GM23338 (cell line): ENCODE measurements around the gene PITPNC1. TPM values are rescaled to one million over a fixed set of nuclear protein-coding genes. Genes with fewer than 3 reads are reported as not detected.
"Not testable (repeated sequence)": the region's sequence is repeated elsewhere in the genome, so short reads cannot be mapped to it uniquely, and the experiment has no call there.

ENCODE experiments used
- ATAC-seq: fragments of 200-7000 bp; cut with Tn5 transposase; 3 replicates; pipeline ENCODE4 v1.9.1; 2020
- DNase-seq: peaks from one replicate; pipeline ENCODE4 v3.0.0-alpha.2; 2015; ENCODE audit warnings: low spot score
- H2AFZ ChIP-seq: fragments of 200-600 bp; sonication (generic); 2 replicates; pipeline ENCODE4 v1.8.0; 2016; ENCODE audit warnings: antibody characterized with exemption, mild to moderate bottlenecking, moderate library complexity
- H3F3A ChIP-seq: fragments of 200-600 bp; sonication (generic); replicated peaks from 2 replicates; pipeline ENCODE4 v1.8.0; 2017; ENCODE audit warnings: antibody characterized with exemption, mixed run types, low read depth
- H3K27ac ChIP-seq: fragments of 200-600 bp; sonication (generic); 2 replicates; pipeline ENCODE4 v1.6.1; 2016; ENCODE audit warnings: low read depth
- H3K27me3 ChIP-seq: fragments of 200-600 bp; sonication (generic); 2 replicates; pipeline ENCODE4 v1.8.0; 2016; ENCODE audit warnings: mild to moderate bottlenecking, mixed run types, moderate library complexity; ENCODE audit not compliant: insufficient read depth
- H3K36me3 ChIP-seq: fragments of 200-600 bp; sonication (generic); 2 replicates; pipeline ENCODE4 v1.8.0; 2016; ENCODE audit warnings: mild to moderate bottlenecking; ENCODE audit not compliant: insufficient read depth
- H3K4me1 ChIP-seq: fragments of 200-600 bp; sonication (generic); 2 replicates; pipeline ENCODE4 v1.8.0; 2016; ENCODE audit warnings: mild to moderate bottlenecking, moderate library complexity; ENCODE audit not compliant: insufficient read depth
- H3K4me2 ChIP-seq: fragments of 200-600 bp; sonication (generic); 2 replicates; pipeline ENCODE4 v1.7.1; 2017; ENCODE audit warnings: mixed run types
- H3K4me3 ChIP-seq: fragments of 200-600 bp; sonication (generic); 2 replicates; pipeline ENCODE4 v1.6.1; 2016; ENCODE audit warnings: mixed run types
- H3K79me2 ChIP-seq: fragments of 200-600 bp; sonication (generic); replicated peaks from 2 replicates; pipeline ENCODE4 v1.8.0; 2017; ENCODE audit warnings: mild to moderate bottlenecking; ENCODE audit not compliant: insufficient read depth
- H3K9me2 ChIP-seq: fragments of 200-600 bp; sonication (generic); 2 replicates; pipeline ENCODE4 v1.8.0; 2017; ENCODE audit not compliant: insufficient read depth
- H4K20me1 ChIP-seq: fragments of 200-600 bp; sonication (generic); replicated peaks from 2 replicates; pipeline ENCODE4 v1.8.0; 2017; ENCODE audit warnings: mild to moderate bottlenecking; ENCODE audit not compliant: insufficient read depth
- H3K27ac Mint-ChIP-seq: 2 replicates; pipeline ENCODE4 v1.8.0; 2020; ENCODE audit warnings: inconsistent platforms, mild to moderate bottlenecking, moderate library complexity, mixed read lengths
- H3K27me3 Mint-ChIP-seq: 3 replicates; pipeline ENCODE4 v1.8.0; 2022; ENCODE audit warnings: low read depth, mild to moderate bottlenecking, moderate library complexity, mixed read lengths, inconsistent platforms; ENCODE audit not compliant: insufficient read depth, poor library complexity
- H3K36me3 Mint-ChIP-seq: 3 replicates; pipeline ENCODE4 v1.8.0; 2021; ENCODE audit warnings: low read depth, mild to moderate bottlenecking, inconsistent platforms, moderate library complexity, mixed read lengths
- H3K4me1 Mint-ChIP-seq: 3 replicates; pipeline ENCODE4 v1.8.0; 2020; ENCODE audit warnings: mild to moderate bottlenecking, inconsistent platforms, mixed read lengths
- H3K4me3 Mint-ChIP-seq: 3 replicates; pipeline ENCODE4 v1.8.0; 2021; ENCODE audit warnings: moderate library complexity, mild to moderate bottlenecking, inconsistent platforms, mixed read lengths
- H3K9me3 Mint-ChIP-seq: 3 replicates; pipeline ENCODE4 v1.8.0; 2020; ENCODE audit warnings: moderate library complexity, mild to moderate bottlenecking, inconsistent platforms, mixed read lengths
- CREB1 ChIP-seq: fragments of 250-450 bp; sonication (Bioruptor Pico); IDR thresholded peaks from 2 replicates; pipeline ENCODE4 v1.5.0; 2020; ENCODE audit warnings: low read depth, mild to moderate bottlenecking, moderate library complexity
- EZH2 ChIP-seq: fragments of 200-600 bp; sonication (generic); IDR thresholded peaks from one replicate; pipeline ENCODE4 v1.8.0; 2017; ENCODE audit warnings: antibody characterized with exemption, mild to moderate bottlenecking, low read depth; ENCODE audit not compliant: unreplicated experiment
- EZH2phosphoT487 ChIP-seq: fragments of 200-600 bp; sonication (generic); IDR thresholded peaks from one replicate; pipeline ENCODE4 v1.8.1; 2018; ENCODE audit warnings: antibody characterized with exemption; ENCODE audit not compliant: unreplicated experiment
- JUNB ChIP-seq: IDR thresholded peaks from one replicate; pipeline ENCODE4 v1.6.1; 2016; ENCODE audit warnings: antibody characterized with exemption; ENCODE audit not compliant: unreplicated experiment
- STAT1 ChIP-seq: IDR thresholded peaks from one replicate; pipeline ENCODE4 v1.6.1; 2016; ENCODE audit warnings: antibody characterized with exemption; ENCODE audit not compliant: unreplicated experiment
- ZNF114 ChIP-seq: fragments of 250-450 bp; sonication (Bioruptor Pico); IDR thresholded peaks from 2 replicates; pipeline ENCODE4 v1.5.0; 2020; ENCODE audit warnings: mild to moderate bottlenecking, moderate library complexity
- ZNF331 ChIP-seq: fragments of 250-450 bp; sonication (Bioruptor Pico); IDR thresholded peaks from 2 replicates; pipeline ENCODE4 v1.5.0; 2020; ENCODE audit warnings: low read depth, mild to moderate bottlenecking, moderate library complexity
- polyA plus RNA-seq: library from polyadenylated mRNA; unstranded; fragments of >200 nt; fragmentation: Nextera tagmentation; extraction: Ambion mirVana; gene quantifications from 2 replicates; pipeline ENCODE4 v1.2.1, GENCODE V29; 2016
- total RNA-seq: library from RNA; depleted of rRNA; stranded (reverse); fragments of >200 nt; shearing (Covaris generic); gene quantifications from 2 replicates; pipeline ENCODE4 v1.2.3, GENCODE V29; 2014
- TF ChIP-seq, protein P1 (sequence below): IDR thresholded peaks from 2 replicates; pipeline ENCODE4 v1.6.1; 2016; ENCODE audit warnings: antibody characterized with exemption
- TF ChIP-seq, protein P2 (sequence below), 2 experiments: fragments of 200-600 bp in 1 of 2; sonication (generic) in 1 of 2; conservative IDR thresholded peaks; 2 replicates each; pipeline versions ENCODE4 v1.5.1 to v1.6.1; 2016 to 2017; ENCODE audit warnings: antibody characterized with exemption in 2 of 2, low read depth in 2 of 2, mild to moderate bottlenecking in 2 of 2, moderate library complexity in 1 of 2

The PITPNC1 gene
- total and polyA plus RNA-seq, 2 experiments from 2014 or later, result 23.0 to 32.6 TPM

DNA sequence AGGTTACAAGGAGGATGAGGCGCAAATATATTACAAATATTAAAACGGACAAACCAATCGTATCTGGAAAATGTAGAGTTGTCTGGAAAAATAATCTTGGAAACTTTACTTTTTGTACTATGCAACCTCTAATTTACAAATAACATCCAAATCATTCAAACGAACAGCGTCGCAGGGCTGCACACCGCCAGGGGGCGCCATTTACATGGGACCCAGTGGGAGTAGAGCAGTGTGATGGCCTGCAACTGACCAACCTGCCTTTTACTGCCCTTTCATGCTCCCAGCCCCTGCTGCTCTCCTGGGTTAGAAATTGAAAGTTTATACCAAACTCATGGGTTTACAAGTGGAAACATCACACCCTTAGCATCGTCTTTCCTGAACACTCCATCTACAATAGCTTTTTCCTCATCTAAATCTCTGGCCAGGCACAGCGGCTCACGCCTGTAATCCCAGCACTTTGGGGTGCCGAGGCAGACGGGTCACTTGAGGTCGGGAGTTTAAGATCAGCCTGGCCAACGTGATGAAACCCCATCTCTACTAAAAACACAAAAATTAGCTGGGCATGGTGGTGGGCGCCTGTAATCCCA, 10.0 kb downstream of the PITPNC1 start:
- no peak overlapping the region; the same call in 2 of the 3 replicates for H3K4me3 Mint-ChIP-seq
- 0 out of 2 replicates have a peak overlapping the region, but pooled peaks have one; percentile 26 for H3K27ac Mint-ChIP-seq

DNA sequence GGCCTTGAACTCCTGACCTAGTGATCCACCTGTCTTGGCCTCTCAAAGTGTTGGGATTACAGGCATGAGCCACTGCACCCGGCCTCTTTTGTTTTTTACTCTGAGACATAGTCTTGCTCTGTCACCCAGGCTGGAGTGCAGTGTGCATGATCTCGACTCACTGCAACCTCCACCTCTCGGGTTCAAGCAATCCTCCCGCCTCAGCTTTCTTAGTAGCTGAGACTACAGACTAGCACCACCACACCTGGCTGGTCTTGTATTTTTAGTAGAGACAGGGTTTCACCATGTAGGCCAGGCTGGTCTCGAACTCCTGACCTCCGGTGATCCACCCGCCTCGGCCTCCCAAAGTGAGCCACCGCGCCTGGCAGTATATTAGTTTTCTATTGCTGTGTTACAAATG, 11.5 kb downstream of the PITPNC1 start:
- H3K36me3 Mint-ChIP-seq, result peaks cover 21% of the 10 kb centered on the region
- H3K27ac Mint-ChIP-seq, DNase-seq: not testable (repeated sequence)

More for the DNA sequence above, 10.0 kb downstream of the PITPNC1 start:
- H3K27me3 ChIP-seq, result no peaks in the 10 kb centered on the region
- peaks cover 100% of the 10 kb centered on the region for H3K79me2 ChIP-seq
- DNase-seq, result peak; percentile 91
- Mint-ChIP-seq H3K9me3 (no peaks in the 10 kb centered on the region), H3K36me3 (peaks cover 28% of the 10 kb centered on the region), H3K4me1 (peaks cover 17% of the 10 kb centered on the region), H3K27me3 (peaks cover 2% of the 10 kb centered on the region)
- H2AFZ ChIP-seq, result no peak overlapping the region
- H3K27ac ChIP-seq, result peak overlapping the region; percentile 80
- H3K4me1 ChIP-seq, result 0 out of 2 replicates have a peak, but pooled peaks cover 8% of the 10 kb centered on the region
- H3K36me3 ChIP-seq, result no peaks in the 10 kb centered on the region
- peak; percentile 93 for ATAC-seq
- no peak for TF ChIP-seq JUNB
- TF ChIP-seq, protein P1, sequence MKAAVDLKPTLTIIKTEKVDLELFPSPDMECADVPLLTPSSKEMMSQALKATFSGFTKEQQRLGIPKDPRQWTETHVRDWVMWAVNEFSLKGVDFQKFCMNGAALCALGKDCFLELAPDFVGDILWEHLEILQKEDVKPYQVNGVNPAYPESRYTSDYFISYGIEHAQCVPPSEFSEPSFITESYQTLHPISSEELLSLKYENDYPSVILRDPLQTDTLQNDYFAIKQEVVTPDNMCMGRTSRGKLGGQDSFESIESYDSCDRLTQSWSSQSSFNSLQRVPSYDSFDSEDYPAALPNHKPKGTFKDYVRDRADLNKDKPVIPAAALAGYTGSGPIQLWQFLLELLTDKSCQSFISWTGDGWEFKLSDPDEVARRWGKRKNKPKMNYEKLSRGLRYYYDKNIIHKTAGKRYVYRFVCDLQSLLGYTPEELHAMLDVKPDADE, result no peak
- TF ChIP-seq ZNF331 (CRISPR knock-in tag), result no peak
- TF ChIP-seq, protein P2, sequence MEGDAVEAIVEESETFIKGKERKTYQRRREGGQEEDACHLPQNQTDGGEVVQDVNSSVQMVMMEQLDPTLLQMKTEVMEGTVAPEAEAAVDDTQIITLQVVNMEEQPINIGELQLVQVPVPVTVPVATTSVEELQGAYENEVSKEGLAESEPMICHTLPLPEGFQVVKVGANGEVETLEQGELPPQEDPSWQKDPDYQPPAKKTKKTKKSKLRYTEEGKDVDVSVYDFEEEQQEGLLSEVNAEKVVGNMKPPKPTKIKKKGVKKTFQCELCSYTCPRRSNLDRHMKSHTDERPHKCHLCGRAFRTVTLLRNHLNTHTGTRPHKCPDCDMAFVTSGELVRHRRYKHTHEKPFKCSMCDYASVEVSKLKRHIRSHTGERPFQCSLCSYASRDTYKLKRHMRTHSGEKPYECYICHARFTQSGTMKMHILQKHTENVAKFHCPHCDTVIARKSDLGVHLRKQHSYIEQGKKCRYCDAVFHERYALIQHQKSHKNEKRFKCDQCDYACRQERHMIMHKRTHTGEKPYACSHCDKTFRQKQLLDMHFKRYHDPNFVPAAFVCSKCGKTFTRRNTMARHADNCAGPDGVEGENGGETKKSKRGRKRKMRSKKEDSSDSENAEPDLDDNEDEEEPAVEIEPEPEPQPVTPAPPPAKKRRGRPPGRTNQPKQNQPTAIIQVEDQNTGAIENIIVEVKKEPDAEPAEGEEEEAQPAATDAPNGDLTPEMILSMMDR (conservative IDR thresholded peaks at IDR 0.05; ENCODE audit: low read depth in 2 of 2), result peak; percentile 96 to 100
- no peak for TF ChIP-seq EZH2
- TF ChIP-seq STAT1, result no peak
- no peaks in the 10 kb centered on the region for H3K9me2 ChIP-seq
- no peak overlapping the region for H3K4me3 ChIP-seq
- H3F3A ChIP-seq, result 0 out of 2 replicates have a peak, but pooled peaks cover 5% of the 10 kb centered on the region
- no peak overlapping the region for H3K4me2 ChIP-seq
- H4K20me1 ChIP-seq, result peaks cover 20% of the 10 kb centered on the region; the same call in 1 of the 2 replicates

DNA sequence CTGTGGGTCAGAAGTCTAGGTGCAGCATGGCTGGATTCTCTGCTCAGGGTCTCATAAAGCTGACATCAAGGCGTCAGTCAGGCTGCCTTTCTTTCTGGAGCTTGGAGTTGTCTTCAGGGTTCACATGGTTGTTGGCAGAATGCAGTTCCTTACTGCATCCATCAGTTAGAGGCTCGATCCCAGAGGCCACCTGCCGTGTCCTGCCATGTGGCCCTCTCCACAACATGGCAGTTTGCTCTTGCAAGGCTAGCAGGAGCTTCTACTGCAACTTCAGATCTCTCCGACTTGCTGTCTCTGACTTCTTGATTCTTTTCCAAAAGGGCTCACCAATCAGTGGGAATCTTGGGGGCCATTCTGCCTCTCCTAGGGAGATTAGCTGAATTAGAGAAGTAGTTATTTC, 11.9 kb downstream of the PITPNC1 start:
- H3K4me3 ChIP-seq, result no peak overlapping the region
- Mint-ChIP-seq H3K4me1 (peaks cover 17% of the 10 kb centered on the region), H3K9me3 (no peaks in the 10 kb centered on the region), H3K4me3 (no peak overlapping the region), H3K36me3 (peaks cover 16% of the 10 kb centered on the region), H3K27me3 (peaks cover 2% of the 10 kb centered on the region), H3K27ac (no peak overlapping the region)
- no peak overlapping the region for H2AFZ ChIP-seq
- ATAC-seq, result no peak
- no peak overlapping the region for H3K27ac ChIP-seq
- 0 out of 2 replicates have a peak, but pooled peaks cover 8% of the 10 kb centered on the region for H3K4me1 ChIP-seq
- no peak for DNase-seq
- H3K79me2 ChIP-seq, result peaks cover 99% of the 10 kb centered on the region
- H3K9me2 ChIP-seq, result no peaks in the 10 kb centered on the region
- 0 out of 2 replicates have a peak, but pooled peaks cover 5% of the 10 kb centered on the region for H3F3A ChIP-seq
- H4K20me1 ChIP-seq, result peaks cover 20% of the 10 kb centered on the region; the same call in 1 of the 2 replicates
- no peaks in the 10 kb centered on the region for H3K36me3 ChIP-seq
- H3K4me2 ChIP-seq, result no peak overlapping the region
- H3K27me3 ChIP-seq, result no peaks in the 10 kb centered on the region
- TF ChIP-seq, protein P1, result no peak
- TF ChIP-seq EZH2phosphoT487 (no peak), CREB1 (no peak), ZNF114 (no peak)

More for the DNA sequence above, 11.5 kb downstream of the PITPNC1 start:
- Histone ChIP-seq H3K79me2 (peaks cover 100% of the 10 kb centered on the region), H4K20me1 (peaks cover 20% of the 10 kb centered on the region; the same call in 1 of the 2 replicates)
- H3K9me3 Mint-ChIP-seq, H3K4me2 ChIP-seq, H2AFZ ChIP-seq, H3K36me3 ChIP-seq, H3K27me3 ChIP-seq, ATAC-seq, H3F3A ChIP-seq, H3K4me3 ChIP-seq, H3K27me3 Mint-ChIP-seq, H3K4me1 ChIP-seq, H3K27ac ChIP-seq, H3K9me2 ChIP-seq, H3K4me3 Mint-ChIP-seq: not testable (repeated sequence)
- H3K4me1 Mint-ChIP-seq, result peaks cover 17% of the 10 kb centered on the region
